ENCODE results near the gene SNRPD1. TPM values are rescaled to one million over a fixed set of nuclear protein-coding genes. Genes with fewer than 3 reads are reported as not detected.

Gene SNRPD1
- total RNA-seq, 1 donor = 6.5 TPM

GRCh38 chr18:21650311-21650710 lies 38.2 kb downstream of the SNRPD1 start:
- Histone ChIP-seq H3K9me3 (ENCODE audit: low read depth, low read length) (no peaks in the 10 kb centered on the region), H2AFZ (ENCODE audit: low read length) (no peak overlapping the region), H4K20me1 (ENCODE audit: insufficient read depth, low read length) (no peaks in the 10 kb centered on the region), H3K27ac (ENCODE audit: low read depth, low read length) (no peak overlapping the region), H3K4me2 (ENCODE audit: insufficient read depth, low read length) (no peak overlapping the region), H3K79me2 (ENCODE audit: insufficient read depth, low read length) (no peaks in the 10 kb centered on the region), H3K4me1 (ENCODE audit: insufficient read depth, low read length) (no peaks in the 10 kb centered on the region), H3K27me3 (ENCODE audit: insufficient read depth, low read length) (no peaks in the 10 kb centered on the region), H3K36me3 (ENCODE audit: insufficient read depth, low read length) (no peaks in the 10 kb centered on the region), H3K4me3 (ENCODE audit: insufficient read depth, low read length) (no peak overlapping the region)
- TF ChIP-seq CTCF (IDR thresholded peaks at IDR 0.05; ENCODE audit: extremely low read depth, low read depth, low read length) = no peak
- no peak for DNase-seq (ENCODE audit: insufficient read length, low spot score, missing footprints)

GRCh38 chr18:21652073-21652472 lies 40.0 kb downstream of the SNRPD1 start:
- H3K4me1 ChIP-seq (ENCODE audit: insufficient read depth, low read length) = peaks cover 11% of the 10 kb centered on the region
- no peak for DNase-seq (ENCODE audit: insufficient read length, low spot score, missing footprints)
- no peak overlapping the region for H3K4me3 ChIP-seq (ENCODE audit: insufficient read depth, low read length)
- H3K27me3 ChIP-seq (ENCODE audit: insufficient read depth, low read length) = no peaks in the 10 kb centered on the region
- H4K20me1 ChIP-seq (ENCODE audit: insufficient read depth, low read length) = no peaks in the 10 kb centered on the region
- H3K27ac ChIP-seq (ENCODE audit: low read depth, low read length) = no peak overlapping the region
- H3K36me3 ChIP-seq (ENCODE audit: insufficient read depth, low read length) = no peaks in the 10 kb centered on the region
- H3K4me2 ChIP-seq (ENCODE audit: insufficient read depth, low read length) = no peak overlapping the region
- H3K79me2 ChIP-seq (ENCODE audit: insufficient read depth, low read length) = no peaks in the 10 kb centered on the region
- H2AFZ ChIP-seq (ENCODE audit: low read length) = no peak overlapping the region
- no peak for TF ChIP-seq CTCF (IDR thresholded peaks at IDR 0.05; ENCODE audit: extremely low read depth, low read depth, low read length)
- no peaks in the 10 kb centered on the region for H3K9me3 ChIP-seq (ENCODE audit: low read depth, low read length)

- peaks cover 11% of the 10 kb centered on the region for H3K4me1 ChIP-seq (ENCODE audit: insufficient read depth, low read length)
- TF ChIP-seq CTCF (IDR thresholded peaks at IDR 0.05; ENCODE audit: extremely low read depth, low read depth, low read length) = no peak
- H3K4me2 ChIP-seq (ENCODE audit: insufficient read depth, low read length) = no peak overlapping the region
- no peaks in the 10 kb centered on the region for H3K79me2 ChIP-seq (ENCODE audit: insufficient read depth, low read length)
- no peaks in the 10 kb centered on the region for H3K27me3 ChIP-seq (ENCODE audit: insufficient read depth, low read length)
- no peaks in the 10 kb centered on the region for H4K20me1 ChIP-seq (ENCODE audit: insufficient read depth, low read length)
- no peaks in the 10 kb centered on the region for H3K36me3 ChIP-seq (ENCODE audit: insufficient read depth, low read length)
- DNase-seq (ENCODE audit: insufficient read length, low spot score, missing footprints) = peak; percentile 50
- no peak overlapping the region for H3K4me3 ChIP-seq (ENCODE audit: insufficient read depth, low read length)
- no peak overlapping the region for H3K27ac ChIP-seq (ENCODE audit: low read depth, low read length)
- no peaks in the 10 kb centered on the region for H3K9me3 ChIP-seq (ENCODE audit: low read depth, low read length)
- no peak overlapping the region for H2AFZ ChIP-seq (ENCODE audit: low read length)
These were observed 41.2 kb downstream of the SNRPD1 start for GRCh38 chr18:21653361-21653760.

GRCh38 chr18:21656402-21656801 lies 44.3 kb downstream of the SNRPD1 start:
- Histone ChIP-seq H3K4me1 (ENCODE audit: insufficient read depth, low read length) (peaks cover 11% of the 10 kb centered on the region), H3K9me3 (ENCODE audit: low read depth, low read length) (no peaks in the 10 kb centered on the region), H3K4me3 (ENCODE audit: insufficient read depth, low read length) (no peak overlapping the region), H4K20me1 (ENCODE audit: insufficient read depth, low read length) (no peaks in the 10 kb centered on the region), H3K4me2 (ENCODE audit: insufficient read depth, low read length) (no peak overlapping the region), H2AFZ (ENCODE audit: low read length) (no peak overlapping the region), H3K27ac (ENCODE audit: low read depth, low read length) (no peak overlapping the region), H3K79me2 (ENCODE audit: insufficient read depth, low read length) (no peaks in the 10 kb centered on the region), H3K27me3 (ENCODE audit: insufficient read depth, low read length) (no peaks in the 10 kb centered on the region), H3K36me3 (ENCODE audit: insufficient read depth, low read length) (no peaks in the 10 kb centered on the region)
- DNase-seq (ENCODE audit: insufficient read length, low spot score, missing footprints) = peak; percentile 64
- TF ChIP-seq CTCF (IDR thresholded peaks at IDR 0.05; ENCODE audit: extremely low read depth, low read depth, low read length) = no peak
